COLO668 (cell line): ENCODE measurements around the gene SHISA7.
A peak's percentile ranks its signal among the peaks of the same experiment; 100 is the strongest.

Experiments
- DNase-seq: peaks from one replicate; lab custom pipeline; 2025; ENCODE audit not compliant: unreplicated experiment; lab: John Stamatoyannopoulos, UW

The SHISA7 gene

DNA sequence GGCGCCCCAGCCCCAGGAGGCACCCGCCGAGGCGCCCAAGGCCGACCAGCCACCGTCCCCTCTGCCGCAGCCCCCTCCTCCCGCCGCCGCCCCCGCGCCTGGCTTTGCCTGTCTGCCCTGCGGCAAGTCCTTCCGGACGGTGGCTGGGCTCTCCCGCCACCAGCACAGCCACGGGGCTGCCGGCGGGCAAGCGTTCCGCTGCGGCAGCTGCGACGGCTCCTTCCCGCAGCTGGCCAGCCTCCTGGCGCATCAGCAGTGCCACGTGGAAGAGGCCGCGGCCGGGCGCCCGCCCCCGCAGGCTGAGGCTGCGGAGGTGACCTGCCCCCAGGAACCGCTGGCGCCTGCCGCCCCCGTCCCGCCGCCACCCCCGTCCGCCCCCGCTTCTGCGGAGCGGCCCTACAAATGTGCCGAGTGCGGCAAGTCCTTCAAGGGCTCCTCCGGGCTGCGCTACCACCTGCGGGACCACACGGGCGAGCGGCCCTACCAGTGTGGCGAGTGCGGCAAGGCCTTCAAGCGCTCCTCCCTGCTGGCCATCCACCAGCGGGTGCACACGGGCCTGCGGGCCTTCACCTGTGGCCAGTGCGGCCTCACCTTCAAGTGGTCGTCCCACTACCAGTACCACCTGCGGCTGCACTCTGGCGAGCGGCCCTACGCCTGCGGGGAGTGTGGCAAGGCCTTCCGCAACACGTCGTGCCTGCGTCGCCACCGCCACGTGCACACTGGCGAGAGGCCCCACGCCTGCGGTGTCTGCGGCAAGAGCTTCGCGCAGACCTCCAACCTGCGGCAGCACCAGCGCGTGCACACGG is 39.3 kb upstream of the SHISA7 start:
- no peak for DNase-seq

- DNase-seq: no peak
These were observed 38.7 kb upstream of the SHISA7 start for GRCh38 chr19:55481794-55482155.

DNA sequence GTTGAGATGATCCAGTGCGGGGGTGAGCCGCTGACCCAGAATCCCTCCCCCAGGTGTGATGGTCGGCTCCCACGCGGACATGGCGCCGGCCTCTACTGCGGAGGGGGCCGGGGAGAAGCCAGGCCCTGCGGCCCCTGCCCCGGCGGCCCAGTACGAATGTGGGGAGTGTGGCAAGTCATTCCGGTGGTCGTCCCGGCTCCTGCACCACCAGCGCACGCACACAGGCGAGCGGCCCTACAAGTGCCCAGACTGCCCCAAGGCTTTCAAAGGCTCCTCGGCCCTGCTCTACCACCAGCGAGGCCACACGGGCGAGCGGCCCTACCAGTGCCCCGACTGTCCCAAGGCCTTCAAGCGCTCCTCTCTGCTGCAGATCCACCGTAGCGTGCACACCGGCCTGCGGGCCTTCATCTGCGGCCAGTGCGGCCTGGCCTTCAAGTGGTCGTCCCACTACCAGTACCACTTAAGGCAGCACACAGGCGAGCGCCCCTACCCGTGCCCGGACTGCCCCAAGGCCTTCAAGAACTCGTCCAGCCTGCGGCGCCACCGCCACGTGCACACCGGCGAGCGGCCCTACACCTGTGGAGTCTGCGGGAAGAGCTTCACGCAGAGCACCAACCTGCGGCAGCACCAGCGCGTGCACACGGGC is 38.2 kb upstream of the SHISA7 start:
- no peak for DNase-seq

GRCh38 chr19:55479451-55480230 is 36.5 kb upstream of the SHISA7 start:
- no peak for DNase-seq

GRCh38 chr19:55479045-55479444 is 35.9 kb upstream of the SHISA7 start:
- DNase-seq: no peak

DNA sequence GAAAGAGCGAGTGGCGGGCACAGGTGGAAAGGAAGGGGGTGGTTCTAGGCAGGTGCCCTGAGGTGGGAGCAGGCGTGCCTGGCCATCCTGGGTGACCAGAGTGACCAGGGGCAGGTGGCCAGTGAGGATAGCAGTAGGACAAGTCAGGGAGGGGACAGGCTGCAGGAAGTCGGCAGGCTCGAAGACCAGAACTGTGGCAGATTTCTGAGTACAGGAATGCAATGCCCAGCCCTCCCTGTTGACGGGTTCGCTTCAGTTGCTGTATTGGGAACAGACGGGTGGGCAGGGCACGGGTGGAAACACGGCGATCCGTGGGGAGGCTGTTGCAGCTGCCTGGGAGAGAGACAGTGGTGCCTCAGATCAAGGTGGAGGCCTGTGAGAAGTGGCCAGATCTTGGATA is 35.3 kb upstream of the SHISA7 start:
- no peak for DNase-seq

GRCh38 chr19:55477905-55478304 is 34.8 kb upstream of the SHISA7 start:
- DNase-seq: no peak

GRCh38 chr19:55476100-55476775 is 33.1 kb upstream of the SHISA7 start, which contains the start of gene ZNF628:
TSS of gene ZNF628 (plus strand) at chr19:55476617. CDS start at chr19:55479911, 3,294 bp downstream.
- DNase-seq: peak; percentile 98

DNA sequence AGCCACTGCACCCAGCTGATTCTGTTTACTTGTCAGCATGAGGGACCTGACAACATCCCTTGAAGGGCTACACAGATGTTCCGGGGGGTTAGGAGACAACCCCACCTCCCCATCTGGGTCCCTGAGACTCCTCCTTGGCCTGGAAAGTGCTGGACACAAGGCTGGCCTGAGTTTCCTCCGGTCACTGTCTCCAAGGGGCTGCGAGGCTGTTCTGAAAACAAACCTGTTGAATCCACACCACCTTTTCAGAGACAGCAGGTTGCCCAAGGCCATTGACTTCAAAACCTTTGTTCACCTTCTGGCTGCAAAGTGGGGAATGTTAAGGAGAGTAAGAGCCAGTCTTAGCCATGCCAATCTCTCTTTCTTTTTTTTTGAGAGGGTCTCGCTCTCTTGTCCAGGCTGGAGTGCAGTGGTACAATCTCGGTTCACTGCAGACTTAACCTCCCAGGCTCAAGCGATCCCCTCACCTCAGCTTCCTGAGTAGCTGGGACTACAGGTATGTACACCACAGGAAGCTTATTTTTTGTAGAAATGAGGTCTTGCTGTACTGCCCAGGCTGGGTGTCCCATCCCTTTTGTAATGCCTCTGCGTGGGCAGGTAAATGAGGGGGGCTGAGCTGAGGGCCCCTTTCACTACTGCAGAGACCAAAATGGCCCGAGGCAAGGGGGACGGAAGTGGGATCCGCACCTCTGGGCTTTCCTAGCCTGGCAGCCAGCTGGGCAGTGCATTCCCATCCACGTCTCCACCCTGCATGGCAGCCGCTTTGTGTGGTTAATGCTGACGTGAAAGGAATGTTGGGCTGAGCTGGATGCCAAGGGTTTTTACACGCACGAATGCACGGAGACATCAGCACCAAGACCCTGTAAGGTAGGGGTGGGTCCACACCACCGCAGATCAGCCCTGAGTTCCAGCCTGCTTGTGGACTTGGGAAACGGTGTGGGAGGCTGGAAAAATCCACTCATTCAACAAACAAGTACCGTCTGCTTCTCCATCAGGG is 31.5 kb upstream of the SHISA7 start:
- no peak for DNase-seq

- no peak for DNase-seq
These were observed 30.3 kb upstream of the SHISA7 start for GRCh38 chr19:55473225-55474012.

GRCh38 chr19:55472463-55472862 is 29.4 kb upstream of the SHISA7 start:
- DNase-seq: no peak

DNA sequence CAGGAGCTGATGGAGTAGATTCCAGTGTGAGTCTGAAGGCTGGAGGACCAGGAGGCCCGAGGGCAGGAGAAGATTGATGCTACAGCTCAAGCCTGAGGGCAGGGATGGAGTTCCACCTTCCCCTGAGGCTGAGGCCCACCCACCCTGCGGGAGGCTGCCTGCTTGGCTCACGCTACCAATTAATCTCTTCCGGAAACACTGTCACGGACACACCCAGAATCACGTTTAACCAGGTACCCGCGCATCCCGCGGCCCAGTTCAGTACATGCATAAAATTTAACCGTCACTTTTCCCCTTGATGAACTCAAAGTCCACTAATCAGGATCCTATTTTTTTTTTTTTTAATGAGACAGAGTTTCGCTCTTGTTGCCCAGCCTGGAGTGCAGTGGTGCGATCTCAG is 28.2 kb upstream of the SHISA7 start:
- no peak for DNase-seq

GRCh38 chr19:55468054-55468393 is 24.9 kb upstream of the SHISA7 start:
- DNase-seq: no peak

DNA sequence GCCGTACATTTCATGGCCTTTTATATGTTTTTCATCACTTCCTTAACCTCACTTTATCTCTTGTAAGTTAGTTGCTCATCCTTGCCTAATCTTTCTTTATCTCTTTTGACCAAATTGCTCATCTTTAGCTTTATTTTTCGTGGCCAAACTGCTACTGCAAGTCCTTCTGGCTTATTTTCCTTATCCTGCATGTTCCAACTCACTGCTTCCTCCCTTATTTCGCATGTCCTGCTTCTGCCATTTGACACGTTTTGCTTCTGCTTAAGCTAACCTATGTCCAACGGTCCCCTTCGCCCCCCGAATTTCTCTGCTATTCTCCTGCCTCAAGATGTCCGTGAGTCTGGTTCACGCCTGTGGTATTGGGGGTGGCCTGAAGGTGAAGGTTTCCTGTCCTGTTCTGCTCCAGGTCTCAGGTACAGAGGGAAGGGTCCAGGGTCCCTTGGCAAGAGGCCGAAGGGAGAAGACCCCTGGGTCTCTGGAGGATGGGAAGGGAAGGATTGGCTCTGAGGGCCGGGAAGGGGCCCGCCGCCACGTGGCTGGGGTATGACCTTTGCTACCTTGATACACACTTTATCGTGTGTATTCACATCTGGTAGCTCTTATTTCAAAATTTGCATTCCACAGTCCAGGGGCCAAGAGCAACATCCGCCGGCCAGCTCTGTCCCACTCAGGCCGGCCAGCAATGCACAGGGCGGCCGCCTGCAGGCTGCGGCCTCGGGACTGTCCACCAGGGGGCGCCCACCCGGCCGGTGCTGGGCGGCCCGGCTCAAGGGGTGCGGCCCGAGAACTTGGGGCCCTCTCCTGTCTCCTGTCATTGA is 24.3 kb upstream of the SHISA7 start:
- peak; percentile 43 for DNase-seq

DNA sequence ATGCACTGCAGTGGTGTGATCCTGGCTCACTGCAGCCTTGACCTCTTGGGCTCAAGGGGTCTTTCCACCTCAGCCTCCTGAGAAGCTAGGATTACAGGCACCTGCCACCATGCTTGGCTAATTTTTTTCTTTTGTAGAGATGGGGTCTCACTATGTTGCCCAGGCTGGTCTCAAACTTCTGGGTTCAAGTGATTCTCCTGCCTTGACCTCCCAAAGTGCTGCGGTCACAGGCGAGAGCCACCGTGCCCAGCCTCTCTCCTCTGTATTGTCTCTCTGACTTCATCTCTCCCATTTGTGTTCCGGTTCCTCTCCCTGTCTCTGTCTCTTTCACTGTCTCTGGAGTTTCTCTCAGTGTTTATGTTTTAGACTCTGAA is 23.1 kb upstream of the SHISA7 start:
- no peak for DNase-seq

- no peak for DNase-seq
These were observed 22.6 kb upstream of the SHISA7 start for GRCh38 chr19:55465460-55466240.

DNA sequence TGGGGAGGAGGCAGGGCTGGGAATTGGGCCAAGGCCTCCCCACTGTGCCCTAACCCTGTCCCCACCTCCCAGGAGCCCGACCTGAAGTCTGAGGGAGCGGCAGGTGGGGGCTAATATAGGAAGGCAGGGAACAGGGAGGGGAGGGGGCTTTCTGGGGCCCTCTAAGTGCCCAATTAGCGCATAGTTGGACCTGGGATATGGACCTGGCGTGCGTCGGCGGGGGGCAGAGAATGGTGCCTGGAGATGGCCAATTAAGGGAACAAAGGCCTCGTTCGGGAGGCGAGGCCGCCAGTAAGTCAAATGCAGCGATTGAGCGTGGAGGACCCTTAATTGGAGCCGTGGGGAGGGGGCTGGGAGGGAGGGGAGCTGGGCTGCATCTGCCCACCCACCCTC is 21.6 kb upstream of the SHISA7 start, which contains the start of gene C19orf85:
C19orf85 (minus strand) TSS at position 90 of the 393 bp plus-strand sequence. CDS start 197 bp downstream, outside the sequence.
- DNase-seq: no peak
